H1 (cell line): ENCODE results near the gene GFAP. TPM values are rescaled to one million over a fixed set of nuclear protein-coding genes. Genes with fewer than 3 reads are reported as not detected.

Source experiments
- CTCF ChIA-PET: fragments of 300-600 bp; sonication (Branson Sonifier 250); formaldehyde crosslinking; loops from one replicate; lab custom pipeline; 2021; ENCODE audit not compliant: partially characterized antibody; lab: Charles Lee
- POLR2A ChIA-PET: fragments of 300-600 bp; sonication (Branson Sonifier 250); formaldehyde crosslinking; loops from one replicate; lab custom pipeline; 2021; ENCODE audit warnings: inconsistent platforms; ENCODE audit not compliant: partially characterized antibody; lab: Charles Lee
- DNase-seq, 2 experiments: peaks; one replicate each; pipeline versions ENCODE4 v3.0.0 to v3.0.0-alpha.2; 2010 to 2022; ENCODE audit warnings: low spot score in 2 of 2, low read depth in 1 of 2, mixed read lengths in 1 of 2
- FAIRE-seq: peaks from 2 replicates; lab custom pipeline; 2011; peaks lifted over from hg19 to GRCh38; lab: Jason Lieb, UNC
- H2AFZ ChIP-seq: 2 replicates; pipeline ENCODE4 v1.8.1; 2012; ENCODE audit warnings: low read length, inconsistent platforms
- H2AK5ac ChIP-seq: 2 replicates; pipeline ENCODE4 v1.6.1; 2013; ENCODE audit warnings: low read depth, low read length
- H2BK120ac ChIP-seq: replicated peaks from 2 replicates; pipeline ENCODE3; 2013; ENCODE audit warnings: low read depth, low read length, inconsistent platforms
- H2BK12ac ChIP-seq: 2 replicates; pipeline ENCODE4 v1.6.1; 2013; ENCODE audit warnings: low read depth, low read length
- H2BK15ac ChIP-seq: 2 replicates; pipeline ENCODE4 v1.6.1; 2013; ENCODE audit warnings: low read length
- H2BK20ac ChIP-seq: 2 replicates; pipeline ENCODE4 v1.6.1; 2013; ENCODE audit warnings: low read length
- H2BK5ac ChIP-seq: 2 replicates; pipeline ENCODE4 v1.6.1; 2013; ENCODE audit warnings: low read depth, low read length
- H3K14ac ChIP-seq: 2 replicates; pipeline ENCODE4 v1.6.1; 2013; ENCODE audit warnings: inconsistent platforms; ENCODE audit not compliant: insufficient read length
- H3K18ac ChIP-seq: 2 replicates; pipeline ENCODE4 v1.6.1; 2013; ENCODE audit warnings: low read length; ENCODE audit errors: extremely low read depth
- H3K23ac ChIP-seq: 2 replicates; pipeline ENCODE4 v1.6.1; 2013; ENCODE audit warnings: inconsistent platforms; ENCODE audit not compliant: insufficient read length
- H3K23me2 ChIP-seq: 2 replicates; pipeline ENCODE4 v1.6.1; 2013; ENCODE audit warnings: low read depth, low read length
- H3K27ac ChIP-seq: 2 replicates; pipeline ENCODE4 v1.6.1; 2011; ENCODE audit warnings: low read depth, low read length, inconsistent platforms
- H3K27me3 ChIP-seq, 4 experiments: replicated peaks in 1 of 4; 1 replicate in 1 of 4; 2 replicates in 3 of 4; pipeline versions ENCODE4 v1.6.1 to v1.8.1; 2011 to 2013; ENCODE audit warnings: low read length in 3 of 4, mild to moderate bottlenecking in 3 of 4, inconsistent platforms in 2 of 4, mixed read lengths in 2 of 4, moderate library complexity in 1 of 4; ENCODE audit not compliant: control insufficient read depth in 3 of 4, insufficient read depth in 3 of 4; ENCODE audit errors: extremely low read depth in 1 of 4
- H3K36me3 ChIP-seq, 4 experiments: 2 replicates each; pipeline versions ENCODE4 v1.6.1 to v1.8.1; 2011 to 2013; ENCODE audit warnings: mild to moderate bottlenecking in 4 of 4, low read length in 3 of 4, moderate library complexity in 2 of 4, control low read depth in 1 of 4, inconsistent platforms in 1 of 4; ENCODE audit not compliant: insufficient read depth in 4 of 4, control insufficient read depth in 2 of 4
- H3K4ac ChIP-seq: replicated peaks from 2 replicates; pipeline ENCODE3; 2013; ENCODE audit warnings: low read length, low read depth, mixed read lengths, inconsistent platforms; ENCODE audit not compliant: insufficient read length
- H3K4me1 ChIP-seq, 4 experiments: replicated peaks in 1 of 4; 1 replicate in 1 of 4; 2 replicates in 3 of 4; pipeline versions ENCODE4 v1.6.1 to v1.8.1; 2011 to 2013; ENCODE audit warnings: low read length in 3 of 4, inconsistent platforms in 2 of 4, mixed read lengths in 1 of 4; ENCODE audit not compliant: insufficient read depth in 4 of 4, control insufficient read depth in 3 of 4
- H3K4me2 ChIP-seq, 2 experiments: 2 replicates each; pipeline versions ENCODE4 v1.6.1 to v1.8.1; 2011 to 2013; ENCODE audit warnings: low read depth in 2 of 2, low read length in 2 of 2, control low read depth in 1 of 2, inconsistent platforms in 1 of 2, mild to moderate bottlenecking in 1 of 2; ENCODE audit not compliant: insufficient read depth in 1 of 2
- H3K4me3 ChIP-seq, 4 experiments: fragments of 200-600, 300-600 bp in 1 of 4; sonication (generic), shearing (Covaris generic), sonication (Bioruptor Twin) in 1 of 4; 2 replicates each; pipeline versions ENCODE4 v1.5.1 to v1.8.1; 2011 to 2016; ENCODE audit warnings: low read length in 4 of 4, low read depth in 3 of 4, control low read depth in 2 of 4, inconsistent platforms in 2 of 4, mild to moderate bottlenecking in 2 of 4, mixed read lengths in 1 of 4, moderate library complexity in 1 of 4; ENCODE audit not compliant: insufficient read depth in 2 of 4; ENCODE audit errors: extremely low read depth in 1 of 4
- H3K56ac ChIP-seq: replicated peaks from 2 replicates; pipeline ENCODE3; 2013; ENCODE audit warnings: low read depth, mild to moderate bottlenecking, mixed read lengths, low read length, inconsistent platforms; ENCODE audit not compliant: insufficient read length
- H3K79me1 ChIP-seq: 2 replicates; pipeline ENCODE4 v1.6.1; 2013; ENCODE audit warnings: low read depth, low read length, control low read depth
- H3K79me2 ChIP-seq, 2 experiments: 2 replicates each; pipeline versions ENCODE4 v1.6.1 to v1.8.1; 2012 to 2013; ENCODE audit warnings: low read length in 2 of 2, mild to moderate bottlenecking in 2 of 2, inconsistent platforms in 1 of 2; ENCODE audit not compliant: insufficient read depth in 2 of 2, control insufficient read depth in 1 of 2
- H3K9ac ChIP-seq, 4 experiments: replicated peaks in 1 of 4; 1 replicate in 1 of 4; 2 replicates in 3 of 4; pipeline versions ENCODE4 v1.6.1 to v1.8.1; 2011 to 2013; ENCODE audit warnings: low read depth in 3 of 4, low read length in 3 of 4, control low read depth in 2 of 4, mild to moderate bottlenecking in 2 of 4, moderate library complexity in 2 of 4, inconsistent platforms in 1 of 4; ENCODE audit errors: extremely low read depth in 1 of 4
- H3K9me3 ChIP-seq, 2 experiments: 2 replicates each; pipeline versions ENCODE4 v1.6.1 to v1.8.1; 2012 to 2013; ENCODE audit warnings: mild to moderate bottlenecking in 2 of 2, moderate library complexity in 2 of 2, control low read depth in 1 of 2, inconsistent platforms in 1 of 2, low read depth in 1 of 2, low read length in 1 of 2, mixed read lengths in 1 of 2; ENCODE audit not compliant: insufficient read depth in 2 of 2
- H4K20me1 ChIP-seq, 2 experiments: replicated peaks in 1 of 2; 2 replicates each; pipeline versions ENCODE3 to v1.8.1; 2011 to 2013; ENCODE audit warnings: inconsistent platforms in 2 of 2, low read length in 2 of 2, mild to moderate bottlenecking in 1 of 2; ENCODE audit not compliant: insufficient read depth in 2 of 2, control insufficient read depth in 1 of 2
- H4K5ac ChIP-seq: 2 replicates; pipeline ENCODE4 v1.6.1; 2013; ENCODE audit warnings: low read length, low read depth, mixed read lengths, inconsistent platforms; ENCODE audit not compliant: insufficient read length
- H4K8ac ChIP-seq: 2 replicates; pipeline ENCODE4 v1.8.0; 2013; ENCODE audit warnings: mild to moderate bottlenecking, moderate library complexity, low read length, inconsistent platforms; ENCODE audit not compliant: insufficient read depth; ENCODE audit errors: extremely low read depth
- H4K91ac ChIP-seq: replicated peaks from 2 replicates; pipeline ENCODE3; 2013; ENCODE audit warnings: low read length, mixed read lengths, inconsistent platforms; ENCODE audit not compliant: insufficient read length
- ASH2L ChIP-seq: fragments of 200-600, 300-600 bp; sonication (generic); IDR thresholded peaks from one replicate; pipeline ENCODE4 v1.7.1; 2017; ENCODE audit warnings: low read length
- CBX8 ChIP-seq: fragments of 300-800, 300-1000 bp; sonication (generic); IDR thresholded peaks from 2 replicates; pipeline ENCODE4 v1.7.1; 2016; ENCODE audit warnings: low read depth, low read length, borderline replicate concordance
- CEBPB ChIP-seq: IDR thresholded peaks from 2 replicates; pipeline ENCODE4 v1.6.1; 2012; ENCODE audit warnings: low read depth, low read length
- EZH2 ChIP-seq: fragments of 200-600 bp; sonication (generic); IDR thresholded peaks from 2 replicates; pipeline ENCODE4 v1.7.1; 2012; ENCODE audit warnings: low read depth, mild to moderate bottlenecking, moderate library complexity, low read length, inconsistent platforms; ENCODE audit not compliant: severe bottlenecking
- KDM4A ChIP-seq: IDR thresholded peaks from one replicate; pipeline ENCODE4 v1.7.1; 2012; ENCODE audit warnings: low read depth, mild to moderate bottlenecking, moderate library complexity, low read length, inconsistent platforms; ENCODE audit not compliant: severe bottlenecking
- TEAD4 ChIP-seq: IDR thresholded peaks from 2 replicates; pipeline ENCODE4 v1.6.1; 2012; ENCODE audit warnings: low read depth, low read length, inconsistent platforms, mixed read lengths
- WGBS, 2 experiments: shearing (Covaris generic) in 1 of 2; methylation state at CpG; one replicate each; pipeline versions ENCODE4 v1.1.6 to v1.1.7; 2013 to 2015; ENCODE audit warnings: low lambda C conversion rate in 2 of 2, mixed read lengths in 2 of 2, inconsistent platforms in 1 of 2, low coverage in 1 of 2, missing lambda C conversion rate in 1 of 2; ENCODE audit not compliant: insufficient replicate concordance in 2 of 2, insufficient coverage in 1 of 2, insufficient read length in 1 of 2; ENCODE audit errors: extremely low coverage in 1 of 2, missing lambda C conversion rate in 1 of 2; 5-methylcytosine and 5-hydroxymethylcytosine counted together
- polyA plus RNA-seq, 7 experiments: library from polyadenylated mRNA; depleted of rRNA in 3 of 7; stranded (reverse) in 5 of 7; unstranded in 2 of 7; fragments of >200 nt in 5 of 7; fragments of 200-250 nt in 2 of 7; gene quantifications; 1 replicate in 5 of 7; 2 replicates in 1 of 7; 4 replicates in 1 of 7; pipeline versions ENCODE4 v1.2.1 to v1.2.3, GENCODE V29; 2011 to 2013; ENCODE audit warnings: missing spikeins in 2 of 7, mixed read lengths in 2 of 7
- total RNA-seq: library from RNA; stranded (reverse); fragmentation: NEBNext Ultra II Directional; extraction: Animal tissue kit (Norgen Biotek cat#: 25700); gene quantifications from 2 replicates; pipeline ENCODE4 v1.2.1, GENCODE V29; 2021
- TF ChIP-seq, protein P1 (sequence below): IDR thresholded peaks from 2 replicates; pipeline ENCODE4 v1.6.1; 2012; ENCODE audit warnings: low read length, inconsistent platforms

Gene GFAP
- total and polyA plus RNA-seq, 2 of the 8 experiments (the other 6 are each of a cell fraction or from before 2014, with no cell fraction given): 1.3 to 1.5 TPM

DNA sequence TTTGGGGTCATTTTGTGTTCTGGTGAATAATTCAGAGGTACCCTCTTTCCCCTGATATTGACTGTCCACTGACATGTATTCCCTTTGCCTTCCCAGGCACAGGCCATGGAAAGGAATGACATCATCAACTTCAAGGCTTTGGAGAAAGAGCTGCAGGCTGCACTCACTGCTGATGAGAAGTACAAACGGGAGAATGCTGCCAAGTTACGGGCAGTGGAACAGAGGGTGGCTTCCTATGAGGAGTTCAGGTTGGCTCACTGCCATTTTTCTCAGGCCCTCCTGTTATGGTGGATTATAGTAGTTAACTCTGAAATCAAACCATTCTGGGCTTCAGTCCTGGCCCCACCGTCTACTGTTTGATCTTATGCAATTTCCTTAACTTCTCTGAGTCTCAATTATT is 14.4 kb downstream of the GFAP start:
- Histone ChIP-seq H3K79me2 (peaks cover 0 to 27% of the 10 kb centered on the region in 2 experiments; a peak in 3 of 4 replicates), H2BK15ac (no peak overlapping the region), H4K91ac (no peak overlapping the region), H2AK5ac (no peak overlapping the region), H3K4ac (no peak overlapping the region), H2BK20ac (no peak overlapping the region), H2BK120ac (no peak overlapping the region), H4K8ac (no peak overlapping the region), H2AFZ (no peak overlapping the region), H2BK5ac (no peak overlapping the region), H3K36me3 (0 out of 8 replicates have a peak, but pooled peaks cover 0 to under 1% (median 0%) of the 10 kb centered on the region in 4 experiments), H3K4me3 (no peak overlapping the region), H3K9ac (no peak overlapping the region), H2BK12ac (no peak overlapping the region), H3K27me3 (no peaks in the 10 kb centered on the region; a peak in 1 of 7 replicates), H3K56ac (no peak overlapping the region), H3K23ac (no peak overlapping the region), H3K4me1 (peaks cover 0 to 3% (median 3%) of the 10 kb centered on the region in 4 experiments; a peak in 2 of 7 replicates), H4K20me1 (no peaks in the 10 kb centered on the region), H3K23me2 (peaks cover 4% of the 10 kb centered on the region; the same call in 1 of the 2 replicates), H3K18ac (no peak overlapping the region), H3K79me1 (0 out of 2 replicates have a peak, but pooled peaks cover 2% of the 10 kb centered on the region), H4K5ac (no peak overlapping the region), H3K14ac (no peak overlapping the region), H3K27ac (no peak overlapping the region), H3K4me2 (no peak overlapping the region), H3K9me3 (no peaks in the 10 kb centered on the region)
- ChIA-PET CTCF (interaction anchor here (0.6 to 5.8 kb wide), 7 partner anchors 10 to 490 kb away, joined by 3 to 36 read pairs (median 5); no protein-coding TSS in a partner anchor), POLR2A (interaction anchor here (3.5 kb wide), 1 partner anchor 10 kb away, joined by 23 read pairs; no protein-coding TSS in a partner anchor)
- TF ChIP-seq CEBPB: no peak
- TF ChIP-seq CBX8: no peak
- TF ChIP-seq, protein P1, sequence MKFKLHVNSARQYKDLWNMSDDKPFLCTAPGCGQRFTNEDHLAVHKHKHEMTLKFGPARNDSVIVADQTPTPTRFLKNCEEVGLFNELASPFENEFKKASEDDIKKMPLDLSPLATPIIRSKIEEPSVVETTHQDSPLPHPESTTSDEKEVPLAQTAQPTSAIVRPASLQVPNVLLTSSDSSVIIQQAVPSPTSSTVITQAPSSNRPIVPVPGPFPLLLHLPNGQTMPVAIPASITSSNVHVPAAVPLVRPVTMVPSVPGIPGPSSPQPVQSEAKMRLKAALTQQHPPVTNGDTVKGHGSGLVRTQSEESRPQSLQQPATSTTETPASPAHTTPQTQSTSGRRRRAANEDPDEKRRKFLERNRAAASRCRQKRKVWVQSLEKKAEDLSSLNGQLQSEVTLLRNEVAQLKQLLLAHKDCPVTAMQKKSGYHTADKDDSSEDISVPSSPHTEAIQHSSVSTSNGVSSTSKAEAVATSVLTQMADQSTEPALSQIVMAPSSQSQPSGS: no peak
- TF ChIP-seq TEAD4: no peak
- TF ChIP-seq KDM4A: no peak
- no peak for TF ChIP-seq EZH2
- no peak for TF ChIP-seq ASH2L
- FAIRE-seq (no peak), DNase-seq (no peak)
- WGBS, 2 experiments: 88% methylated on average over 3 of the region's 3 CpGs; no CpG with 5 or more reads in 1 of the 2 experiments
